Heart left ventricle (tissue), 13 donors: Measurements from ENCODE around the gene PPP6C.

Experiments
- CTCF ChIP-seq, 12 donors: fragments of 200-600 bp; sonication (generic) in 4 of 12; IDR thresholded peaks; one replicate each; pipeline versions ENCODE4 v1.5.0 to v1.8.0; 2018 to 2022; ENCODE audit warnings: antibody characterized with exemption in 12 of 12, mild to moderate bottlenecking in 5 of 12
- POLR2A ChIP-seq, 2 donors: fragments of 450-650 bp; IDR thresholded peaks; one replicate each; pipeline ENCODE4 v1.6.1; 2017; ENCODE audit warnings: antibody characterized with exemption in 2 of 2, mild to moderate bottlenecking in 2 of 2, moderate library complexity in 2 of 2
- donor health status: ischemic (EF 13 %, LVEDD 7.1; RV severe dilation, severe dysfunction).
- donor health status: DM: no; HTN: yes; CAD: no.
- donor health status: DM: no; HTN: no; CAD: no.
- donor health status: ischemic (EF 25% LVEDD 6.9; RV normal size, moderate dysfunction).
- donor health status: ischemic (EF 25% LVEDD 5.7; RV mildly dilated, moderate dysfunction).
- donor health status: ischemic (EF 35%, LVEDD 5.7; RV mildly dilated, moderate dysfunction).
- donor health status: nonischemic (EF 11% LVEDD 7.7; RV severe dilation, severe dysfunction).
- donor health status: DM: yes; HTN: yes; CAD: no.
- donor health status: PGD.
- donor health status: ischemic (EF 29% LVEDD 5.4; RV normal size, mild dysfunction).
- donor health status: nonischemic (EF 23%, LVEDD 6.1; RV moderate dilation, normal function).

GRCh38 chr9:125141751-125142150 is 47.9 kb downstream of the PPP6C start:
- TF ChIP-seq CTCF (IDR thresholded peaks at IDR 0.05): no peak
- TF ChIP-seq POLR2A (IDR thresholded peaks at IDR 0.05): no peak
